ENCODE results near the gene TSPAN9. TPM values are rescaled to one million over a fixed set of nuclear protein-coding genes. Genes with fewer than 3 reads are reported as not detected.

The TSPAN9 gene
- total RNA-seq, 1 donor from 2014 or later, result 5.0 TPM

DNA sequence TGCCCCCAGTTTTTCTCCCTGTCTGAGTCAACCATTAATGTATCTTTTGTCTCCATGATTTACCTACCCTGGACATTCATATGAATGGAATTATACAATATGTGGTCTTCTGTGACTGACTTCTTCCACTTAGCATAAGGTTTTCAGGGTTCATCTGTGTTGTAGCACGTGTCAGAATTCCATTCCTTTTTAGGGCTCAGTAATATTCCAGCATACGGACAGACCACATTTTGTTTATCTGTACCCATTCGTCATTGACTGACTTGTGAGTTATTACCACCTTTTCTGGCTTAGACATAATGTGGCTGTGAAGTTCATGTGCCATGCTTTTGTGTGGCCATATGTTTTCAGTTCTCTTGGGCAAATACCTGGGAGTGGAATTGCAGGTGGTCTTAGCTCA is 37.9 kb downstream of the TSPAN9 start:
- DNase-seq (ENCODE audit: low read depth), result no peak
- Histone ChIP-seq H3K36me3 (ENCODE audit: control insufficient read depth, insufficient read depth, low read length) (no peaks in the 10 kb centered on the region), H3K27me3 (ENCODE audit: control insufficient read depth, insufficient read depth, low read length) (no peaks in the 10 kb centered on the region), H3K4me3 (ENCODE audit: low read depth, low read length) (no peak overlapping the region)
- no peak for TF ChIP-seq CTCF (IDR thresholded peaks at IDR 0.05; ENCODE audit: insufficient read depth, low read length, severe bottlenecking)
- no peak for FAIRE-seq

DNA sequence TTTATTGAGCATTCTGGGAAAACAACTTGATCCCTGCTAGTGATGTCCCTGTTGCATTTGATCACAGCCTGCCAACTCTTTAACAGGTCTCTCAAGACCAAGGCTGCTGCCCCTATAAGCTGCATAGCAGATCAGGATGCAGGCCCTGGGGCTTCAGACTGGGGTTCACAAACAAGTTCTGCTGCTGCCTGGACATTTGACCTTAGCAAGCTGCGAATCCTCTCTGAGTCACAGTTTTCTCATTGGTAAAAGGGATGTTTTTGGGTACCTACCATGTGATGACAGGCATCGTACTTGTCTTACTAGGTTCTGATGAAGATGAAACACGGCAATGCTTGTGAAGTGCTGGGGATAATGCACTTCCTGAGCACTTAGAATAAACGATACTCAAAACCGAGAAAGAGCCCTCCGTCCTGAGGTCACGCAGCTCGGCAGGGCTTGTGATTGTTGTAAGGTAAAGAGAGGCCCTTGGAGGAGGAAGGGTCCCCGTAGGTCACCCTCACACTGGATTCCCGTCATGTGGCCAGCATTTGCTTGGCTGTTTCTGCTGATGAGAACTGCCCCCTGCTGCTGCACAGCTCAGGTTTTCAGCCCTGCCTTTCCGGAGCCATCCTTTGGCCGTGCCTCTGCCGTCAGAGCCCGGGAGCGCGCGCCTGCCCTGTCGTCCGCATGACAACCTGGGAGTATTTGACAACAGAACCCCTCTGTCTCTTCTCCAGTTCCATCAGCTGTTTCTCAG is 39.1 kb downstream of the TSPAN9 start:
- no peak for TF ChIP-seq CTCF (IDR thresholded peaks at IDR 0.05; ENCODE audit: insufficient read depth, low read length, severe bottlenecking)
- Histone ChIP-seq H3K4me3 (ENCODE audit: low read depth, low read length) (no peak overlapping the region), H3K36me3 (ENCODE audit: control insufficient read depth, insufficient read depth, low read length) (no peaks in the 10 kb centered on the region), H3K27me3 (ENCODE audit: control insufficient read depth, insufficient read depth, low read length) (no peaks in the 10 kb centered on the region)
- DNase-seq (ENCODE audit: low read depth), result no peak
- FAIRE-seq, result no peak

DNA sequence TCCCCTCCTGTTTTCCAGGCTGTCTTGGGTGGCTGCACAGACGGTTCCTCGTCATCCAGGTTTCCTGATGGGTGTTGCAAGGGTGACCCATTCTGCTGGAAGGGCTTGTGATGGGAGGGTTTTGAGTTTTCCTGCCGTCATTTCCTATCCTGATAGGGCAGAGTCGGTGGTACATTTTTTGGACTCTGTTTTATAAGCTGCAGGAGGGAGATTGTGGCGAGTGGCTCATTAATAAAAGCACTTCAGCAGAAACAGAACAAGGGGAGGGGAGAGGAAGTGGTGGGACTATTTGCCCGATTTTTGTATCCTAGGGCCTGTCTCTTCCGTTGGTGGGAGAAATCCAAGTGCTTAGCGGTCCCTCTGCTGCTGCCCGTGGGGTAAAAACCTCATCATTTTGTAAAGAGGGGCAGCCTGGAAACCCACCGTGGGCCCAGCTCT is 40.0 kb downstream of the TSPAN9 start:
- TF ChIP-seq CTCF (IDR thresholded peaks at IDR 0.05; ENCODE audit: insufficient read depth, low read length, severe bottlenecking), result no peak
- FAIRE-seq (no peak), DNase-seq (ENCODE audit: low read depth) (no peak)
- H3K36me3 ChIP-seq (ENCODE audit: control insufficient read depth, insufficient read depth, low read length), result no peaks in the 10 kb centered on the region
- H3K4me3 ChIP-seq (ENCODE audit: low read depth, low read length), result no peak overlapping the region
- no peaks in the 10 kb centered on the region for H3K27me3 ChIP-seq (ENCODE audit: control insufficient read depth, insufficient read depth, low read length)

GRCh38 chr12:3117591-3118015 is 40.4 kb downstream of the TSPAN9 start:
- no peak for TF ChIP-seq CTCF (IDR thresholded peaks at IDR 0.05; ENCODE audit: insufficient read depth, low read length, severe bottlenecking)
- Histone ChIP-seq H3K27me3 (ENCODE audit: control insufficient read depth, insufficient read depth, low read length) (no peaks in the 10 kb centered on the region), H3K4me3 (ENCODE audit: low read depth, low read length) (no peak overlapping the region), H3K36me3 (ENCODE audit: control insufficient read depth, insufficient read depth, low read length) (no peaks in the 10 kb centered on the region)
- peak; percentile 60 for DNase-seq (ENCODE audit: low read depth)
- FAIRE-seq, result no peak

- no peak for DNase-seq (ENCODE audit: low read depth)
- no peak for FAIRE-seq
- Histone ChIP-seq H3K4me3 (ENCODE audit: low read depth, low read length) (no peak overlapping the region), H3K27me3 (ENCODE audit: control insufficient read depth, insufficient read depth, low read length) (no peaks in the 10 kb centered on the region), H3K36me3 (ENCODE audit: control insufficient read depth, insufficient read depth, low read length) (no peaks in the 10 kb centered on the region)
- TF ChIP-seq CTCF (IDR thresholded peaks at IDR 0.05; ENCODE audit: insufficient read depth, low read length, severe bottlenecking), result no peak
Measured at GRCh38 chr12:3119192-3119755, 42.1 kb downstream of the TSPAN9 start.
